Esophagus muscularis mucosa (tissue), 4 donors: Measurements from ENCODE around the gene SHC2.
A peak's percentile ranks its signal among the peaks of the same experiment; 100 is the strongest.

Experiments used
- EP300 ChIP-seq: sonication (generic); formaldehyde crosslinking; IDR thresholded peaks from one replicate; pipeline ENCODE4 v1.6.1; 2017; ENCODE audit warnings: antibody characterized with exemption
- POLR2AphosphoS5 ChIP-seq, 2 donors: sonication (generic); formaldehyde crosslinking; IDR thresholded peaks; one replicate each; pipeline ENCODE4 v1.6.1; 2017; ENCODE audit warnings: antibody characterized with exemption in 2 of 2
- TF ChIP-seq, protein P1 (sequence below), 3 experiments: fragments of 200-600 bp in 2 of 3; fragments of 450-650 bp in 1 of 3; sonication (generic) in 2 of 3; IDR thresholded peaks; one replicate each; pipeline ENCODE4 v1.5.1; 2017 to 2019; ENCODE audit warnings: antibody characterized with exemption in 3 of 3, mild to moderate bottlenecking in 2 of 3, moderate library complexity in 1 of 3

DNA sequence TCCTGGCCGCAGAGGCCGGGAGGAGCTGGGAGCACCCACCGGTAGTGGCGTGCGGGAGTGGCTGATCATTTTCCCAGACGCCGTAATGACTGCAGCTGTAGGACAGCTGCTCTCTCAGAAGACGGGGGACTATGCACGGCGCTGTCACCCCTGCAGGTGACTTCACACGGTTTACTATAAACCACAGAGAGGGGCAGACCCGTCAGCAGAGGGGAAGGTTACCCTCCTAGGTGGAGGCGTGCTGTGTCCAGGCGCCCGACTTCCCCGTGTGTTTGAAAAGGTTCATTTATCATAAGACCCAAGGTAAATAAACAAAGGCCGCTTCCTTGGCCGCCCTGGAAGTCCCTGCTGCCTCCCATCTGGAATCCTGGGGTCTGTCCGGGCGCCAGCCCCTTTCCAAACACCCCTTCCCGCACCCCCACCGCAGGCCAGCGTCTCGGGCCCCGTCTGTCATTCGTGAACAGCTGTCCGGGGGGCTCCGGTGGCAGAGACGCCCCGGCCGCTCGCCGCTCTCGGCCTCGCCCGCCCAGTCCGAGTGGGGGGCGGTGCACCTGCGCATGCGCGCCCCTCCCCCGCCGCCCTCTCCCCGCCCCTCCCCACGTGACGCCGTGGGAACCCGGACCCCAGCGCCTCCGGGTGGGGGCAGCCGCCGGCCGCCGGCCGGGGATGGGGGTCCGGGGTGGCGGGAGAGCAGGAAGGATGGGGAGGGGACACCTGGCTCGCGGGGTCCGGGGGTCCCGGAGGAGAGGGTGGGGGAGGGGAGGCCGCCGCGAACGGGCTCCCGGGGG is 915 bp downstream of the SHC2 start:
- TF ChIP-seq POLR2AphosphoS5 (IDR thresholded peaks at IDR 0.05) (peak; percentile 48 to 79), EP300 (no peak)
- TF ChIP-seq, protein P1, sequence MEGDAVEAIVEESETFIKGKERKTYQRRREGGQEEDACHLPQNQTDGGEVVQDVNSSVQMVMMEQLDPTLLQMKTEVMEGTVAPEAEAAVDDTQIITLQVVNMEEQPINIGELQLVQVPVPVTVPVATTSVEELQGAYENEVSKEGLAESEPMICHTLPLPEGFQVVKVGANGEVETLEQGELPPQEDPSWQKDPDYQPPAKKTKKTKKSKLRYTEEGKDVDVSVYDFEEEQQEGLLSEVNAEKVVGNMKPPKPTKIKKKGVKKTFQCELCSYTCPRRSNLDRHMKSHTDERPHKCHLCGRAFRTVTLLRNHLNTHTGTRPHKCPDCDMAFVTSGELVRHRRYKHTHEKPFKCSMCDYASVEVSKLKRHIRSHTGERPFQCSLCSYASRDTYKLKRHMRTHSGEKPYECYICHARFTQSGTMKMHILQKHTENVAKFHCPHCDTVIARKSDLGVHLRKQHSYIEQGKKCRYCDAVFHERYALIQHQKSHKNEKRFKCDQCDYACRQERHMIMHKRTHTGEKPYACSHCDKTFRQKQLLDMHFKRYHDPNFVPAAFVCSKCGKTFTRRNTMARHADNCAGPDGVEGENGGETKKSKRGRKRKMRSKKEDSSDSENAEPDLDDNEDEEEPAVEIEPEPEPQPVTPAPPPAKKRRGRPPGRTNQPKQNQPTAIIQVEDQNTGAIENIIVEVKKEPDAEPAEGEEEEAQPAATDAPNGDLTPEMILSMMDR (IDR thresholded peaks at IDR 0.05) = no peak
